Left hindlimb (tissue), 1 donor: Measurements from ENCODE around the gene MYO1C.
"Not testable (repeated sequence)": the region's sequence is repeated elsewhere in the genome, so short reads cannot be mapped to it uniquely, and the experiment has no call there.

Source experiments
- DNase-seq: peaks from one replicate; pipeline ENCODE4 v3.0.0-alpha.2; 2018

Gene MYO1C

DNA sequence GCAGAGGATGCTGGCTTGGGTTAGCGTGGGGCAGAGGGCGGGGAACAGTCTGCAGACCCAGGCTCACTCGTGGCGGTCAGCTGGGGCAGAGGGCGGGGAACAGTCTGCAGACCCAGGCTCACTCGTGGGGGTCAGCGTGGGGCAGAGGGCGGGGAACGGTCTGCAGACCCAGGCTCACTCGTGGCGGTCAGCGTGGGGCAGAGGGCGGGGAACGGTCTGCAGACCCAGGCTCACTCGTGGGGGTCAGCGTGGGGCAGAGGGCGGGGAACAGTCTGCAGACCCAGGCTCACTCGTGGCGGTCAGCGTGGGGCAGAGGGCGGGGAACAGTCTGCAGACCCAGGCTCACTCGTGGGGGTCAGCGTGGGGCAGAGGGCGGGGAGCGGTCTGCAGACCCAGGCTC is 16.2 kb upstream of the MYO1C start:
- DNase-seq = not testable (repeated sequence)

DNA sequence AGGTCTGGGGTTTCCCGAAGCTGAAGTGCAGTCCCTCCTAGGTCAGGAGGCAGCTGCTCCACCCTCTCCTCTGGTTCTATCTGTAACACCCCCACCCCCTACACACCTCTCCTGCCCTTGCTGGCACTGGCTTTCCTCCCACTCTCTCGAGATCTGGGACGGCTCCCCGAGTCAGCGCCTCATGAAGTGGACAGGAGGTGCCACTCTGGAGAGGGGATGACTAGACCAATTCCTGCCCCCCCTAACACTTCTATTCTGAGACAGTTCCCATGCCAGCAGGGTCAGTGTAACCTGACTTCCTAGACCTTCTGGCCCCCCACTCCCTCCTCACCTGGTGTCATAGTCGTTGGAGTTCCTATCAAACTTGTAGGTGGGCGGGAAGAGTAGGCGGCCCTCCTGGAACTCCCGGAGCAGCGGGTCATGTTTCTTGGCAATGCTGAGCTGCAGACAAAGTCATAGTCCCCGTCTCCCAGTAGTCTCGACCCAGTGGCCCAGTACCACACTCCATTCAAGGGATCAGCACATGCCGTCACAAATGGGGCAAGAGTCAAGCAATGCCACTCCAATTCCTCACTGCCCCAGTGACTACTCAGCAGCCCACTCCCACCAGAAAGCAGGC is 14.3 kb upstream of the MYO1C start:
- no peak for DNase-seq

DNA sequence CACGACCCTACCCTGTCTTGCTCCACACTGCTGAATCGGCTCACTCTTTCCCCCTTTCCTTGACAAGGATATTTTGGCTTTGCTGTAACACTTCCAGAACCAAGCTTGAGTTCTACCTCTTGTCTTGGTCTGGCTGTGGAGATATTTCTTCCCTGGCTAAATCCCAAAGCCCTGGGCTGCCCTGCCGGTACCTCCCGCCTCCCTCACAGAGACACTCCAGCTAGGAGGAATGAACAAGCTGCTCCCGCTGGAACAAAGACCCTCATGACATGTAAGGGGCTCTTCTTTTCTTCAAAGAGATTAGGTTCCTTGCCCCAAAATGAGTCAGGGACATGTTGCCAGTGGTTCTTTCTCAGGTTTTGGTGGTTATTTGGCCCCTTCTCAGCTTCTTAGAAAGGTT is 13.1 kb upstream of the MYO1C start:
- no peak for DNase-seq

DNA sequence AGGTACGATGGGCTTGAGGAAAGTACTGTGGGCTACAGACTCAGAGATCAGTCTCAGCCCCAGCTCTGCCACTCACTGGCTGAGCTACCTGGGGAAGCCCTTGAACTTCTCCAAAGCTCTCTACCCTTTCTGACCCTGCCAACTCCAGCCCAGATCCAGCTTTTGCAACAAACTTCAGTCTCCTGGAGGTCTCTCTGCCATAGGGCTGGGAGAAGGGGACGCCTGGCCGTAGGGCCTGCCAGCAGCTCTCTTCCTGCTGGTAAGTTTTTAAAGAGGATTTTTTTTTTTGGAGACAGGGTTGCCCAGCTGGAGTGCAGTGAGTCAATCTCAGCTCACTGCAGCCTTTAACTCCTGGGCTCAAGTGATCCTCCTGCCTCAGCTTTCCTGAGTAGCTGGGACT is 12.4 kb upstream of the MYO1C start:
- no peak for DNase-seq

DNA sequence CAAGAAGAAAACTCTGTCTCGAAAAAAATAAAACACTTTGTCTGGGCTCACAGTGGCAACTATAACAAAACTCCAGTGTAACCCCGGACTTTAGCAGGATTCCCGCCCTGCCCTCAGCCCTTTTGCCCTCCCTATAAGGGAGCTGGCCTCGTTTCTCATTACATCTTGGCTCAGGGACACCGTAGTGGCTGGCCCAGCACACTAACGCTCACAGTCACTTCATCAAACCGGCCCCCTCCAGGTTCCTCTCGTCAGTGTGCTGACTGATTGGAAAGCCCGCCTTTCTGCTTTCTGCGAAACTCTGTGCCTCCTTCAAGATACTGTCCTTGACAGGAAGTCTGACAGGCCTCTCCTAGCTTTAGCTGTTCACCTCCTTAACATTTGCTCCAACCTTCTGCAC is 11.2 kb upstream of the MYO1C start:
- no peak for DNase-seq

DNA sequence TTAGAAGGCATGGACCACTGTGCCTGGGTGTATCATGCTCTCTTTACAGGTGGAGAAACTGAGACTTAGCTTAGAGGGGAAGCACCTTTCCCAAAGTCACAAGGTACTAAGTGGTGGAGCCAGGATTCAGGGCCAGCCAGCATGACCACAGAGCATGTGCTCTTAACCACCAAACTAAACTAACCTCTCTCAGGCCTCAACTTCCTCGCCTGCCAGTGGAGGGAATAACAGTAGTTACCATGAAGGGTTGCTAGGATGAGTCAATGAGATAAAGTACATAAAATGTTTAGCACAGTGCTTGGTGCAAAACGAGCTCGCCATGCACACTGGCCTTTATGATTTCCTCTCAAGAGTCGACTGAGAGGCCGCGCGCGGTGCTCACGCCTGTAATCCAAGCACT is 6.4 kb upstream of the MYO1C start:
- DNase-seq = no peak

DNA sequence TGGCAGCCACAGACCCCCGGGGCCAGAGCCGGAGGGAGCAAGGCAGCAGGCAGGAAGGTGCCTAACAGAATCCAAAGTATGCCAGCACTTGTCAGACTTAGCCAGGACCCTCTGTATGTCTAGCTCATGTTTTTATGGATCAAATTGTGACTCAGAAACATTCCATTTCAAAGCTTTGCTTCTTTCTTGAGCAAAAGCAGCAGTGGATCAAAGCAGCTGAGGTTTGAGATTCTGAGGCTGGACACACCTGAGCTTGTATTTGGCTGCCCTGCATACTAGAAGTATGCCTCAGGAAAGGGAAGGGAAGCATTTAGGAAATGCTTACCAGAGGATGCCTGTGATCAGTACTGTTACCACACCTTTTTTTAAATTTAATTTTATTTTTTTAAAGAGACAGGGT is 5.7 kb upstream of the MYO1C start:
- DNase-seq = no peak

DNA sequence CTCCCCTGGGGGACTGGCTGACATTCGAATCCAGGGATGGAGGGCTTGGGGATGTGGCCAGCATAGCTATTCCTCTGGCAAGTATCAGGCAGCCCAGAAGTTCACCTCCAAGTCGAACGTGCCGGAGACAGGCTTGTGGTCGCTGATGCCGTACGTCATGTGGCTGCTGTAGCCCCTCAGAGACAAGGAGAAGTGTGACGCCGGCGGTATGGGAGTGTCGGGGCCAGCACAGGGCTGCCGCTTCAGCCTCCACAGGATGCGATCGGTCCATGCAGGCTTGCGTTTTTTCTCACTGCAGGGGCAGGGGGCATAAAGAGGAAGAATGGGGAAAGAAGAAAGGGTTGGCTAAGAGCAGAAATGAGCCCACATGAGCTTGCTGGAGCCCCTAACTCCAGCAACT is 5.3 kb upstream of the MYO1C start:
- no peak for DNase-seq

DNA sequence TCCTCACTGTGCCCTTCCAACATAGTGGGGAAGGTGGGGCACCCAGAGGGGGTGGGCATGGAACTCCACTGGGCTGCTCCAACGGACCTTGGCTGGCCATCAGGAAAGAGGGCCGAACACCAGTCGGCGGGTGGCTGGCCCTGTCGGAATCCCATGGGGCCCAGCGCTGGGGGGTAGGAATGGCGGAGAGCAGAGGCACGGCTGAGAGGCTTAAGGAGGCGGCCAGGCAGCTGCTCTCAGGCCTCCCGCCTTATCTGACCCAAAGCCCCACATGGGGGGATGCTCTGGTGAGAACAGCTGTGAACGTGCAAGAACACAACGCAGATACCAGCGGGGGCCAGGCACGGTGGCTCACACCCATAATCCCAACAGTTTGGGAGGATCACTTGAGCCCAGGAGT is 4.4 kb upstream of the MYO1C start:
- no peak for DNase-seq

DNA sequence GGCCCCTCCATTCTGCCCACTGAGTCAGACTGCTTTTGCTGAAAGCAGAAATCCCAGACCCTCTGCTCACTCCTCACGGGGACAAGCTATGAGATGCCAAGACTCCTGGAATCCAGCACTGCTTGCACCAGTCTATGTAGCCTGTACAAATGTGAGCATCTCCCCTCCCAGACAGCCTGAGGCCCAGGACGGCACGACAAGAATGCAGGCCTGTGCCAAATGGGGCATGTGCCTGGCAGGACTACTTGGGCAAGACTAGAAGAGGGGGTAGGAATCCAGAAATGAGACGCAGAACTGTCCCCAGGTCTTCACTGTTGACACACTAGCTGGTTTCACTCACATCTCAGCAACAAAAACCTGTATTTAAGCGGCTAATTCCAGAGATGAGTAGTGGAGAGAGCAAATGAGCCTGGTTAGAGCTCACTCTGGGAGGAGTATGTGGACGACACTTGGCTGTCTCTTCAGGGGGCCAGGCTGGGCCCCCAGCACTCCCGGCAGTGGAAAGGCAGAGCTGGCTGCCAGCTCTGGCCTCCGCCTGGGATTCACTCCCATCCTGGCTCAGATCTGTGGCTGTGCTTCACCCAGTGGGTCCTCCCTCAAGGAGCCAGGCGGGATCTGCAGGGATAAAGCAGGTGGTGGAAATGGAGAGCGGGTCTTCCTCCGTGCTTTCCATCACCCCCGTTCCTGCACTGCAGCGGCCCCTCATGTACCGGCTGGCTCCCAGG is 2.9 kb upstream of the MYO1C start:
- DNase-seq = peak; percentile 79

DNA sequence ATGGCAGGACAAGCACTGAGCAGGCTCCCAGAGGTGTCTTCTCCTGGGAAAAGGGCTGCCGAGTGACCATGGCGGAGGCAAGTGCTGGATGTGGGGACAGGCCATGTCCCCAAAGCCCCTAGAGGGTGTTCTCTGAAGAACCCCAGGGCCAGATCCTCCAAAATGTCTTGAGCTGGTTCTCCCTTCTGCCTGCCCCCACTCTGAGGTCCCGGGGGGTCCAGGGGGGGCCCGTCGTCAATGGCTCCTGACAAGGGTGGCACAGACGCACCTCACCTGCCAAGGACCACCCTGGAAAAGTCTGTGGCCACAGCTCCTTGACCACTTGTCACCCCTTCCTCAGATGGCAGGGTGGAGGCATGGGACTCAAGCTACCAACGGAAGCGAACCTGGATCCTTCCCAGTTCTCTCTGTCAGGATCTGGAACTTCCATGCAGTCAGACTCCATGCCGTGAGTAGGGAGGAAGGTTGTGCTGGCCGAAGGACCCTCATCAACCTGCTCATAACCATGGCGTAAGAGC is 2.3 kb upstream of the MYO1C start:
- DNase-seq = no peak

DNA sequence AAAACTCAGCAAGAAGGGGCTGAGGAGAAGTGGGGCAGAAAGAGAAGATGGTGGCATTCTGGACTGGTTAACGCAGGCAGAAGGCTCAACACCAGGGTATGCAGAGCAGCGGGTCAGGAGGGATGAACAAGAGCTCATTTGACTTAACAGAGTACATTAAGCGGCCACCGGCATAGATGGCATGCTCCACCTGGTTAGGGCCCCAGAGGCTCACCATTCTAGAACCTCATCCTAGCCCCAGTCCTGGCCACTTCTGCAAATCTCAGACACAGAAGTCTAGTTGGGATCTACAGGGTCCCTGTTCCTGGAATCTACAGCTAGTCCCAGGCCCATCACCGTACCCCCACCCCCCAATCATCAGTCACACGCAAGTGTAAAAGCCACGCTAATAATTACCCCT is 1.7 kb upstream of the MYO1C start:
- DNase-seq = no peak

DNA sequence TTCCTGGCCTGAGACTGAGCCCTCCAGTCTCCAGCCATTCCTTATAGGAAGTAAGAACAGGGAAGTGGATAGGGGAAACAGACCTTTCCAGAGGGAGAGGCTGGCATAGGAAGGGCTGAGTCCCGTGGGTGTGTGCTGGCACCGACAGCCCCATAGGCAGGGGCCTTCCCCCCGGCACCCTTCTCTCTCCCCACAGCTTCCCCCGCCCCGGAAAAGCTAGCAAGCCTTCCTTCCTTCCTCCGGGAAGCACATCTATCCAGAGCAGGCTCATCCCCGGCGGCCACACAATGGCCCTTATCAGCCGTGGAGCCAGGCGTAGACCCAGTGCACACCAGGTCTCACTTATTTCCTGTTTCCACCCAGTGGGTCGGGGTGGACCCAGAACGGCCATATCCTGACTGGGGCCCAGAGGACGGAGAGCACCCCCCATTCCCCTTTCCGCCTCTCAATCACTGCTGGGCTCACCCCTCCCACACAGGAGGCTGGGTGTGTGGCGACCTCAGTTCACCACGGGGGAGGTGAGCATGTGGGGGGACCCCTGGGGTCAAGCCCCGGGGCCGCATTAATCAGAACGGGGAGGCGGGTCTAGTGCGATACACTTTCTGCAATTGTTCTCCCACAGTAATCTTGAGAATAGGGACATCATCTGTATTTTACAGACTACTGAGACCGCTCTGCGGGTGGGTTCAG is 950 bp upstream of the MYO1C start:
- no peak for DNase-seq

DNA sequence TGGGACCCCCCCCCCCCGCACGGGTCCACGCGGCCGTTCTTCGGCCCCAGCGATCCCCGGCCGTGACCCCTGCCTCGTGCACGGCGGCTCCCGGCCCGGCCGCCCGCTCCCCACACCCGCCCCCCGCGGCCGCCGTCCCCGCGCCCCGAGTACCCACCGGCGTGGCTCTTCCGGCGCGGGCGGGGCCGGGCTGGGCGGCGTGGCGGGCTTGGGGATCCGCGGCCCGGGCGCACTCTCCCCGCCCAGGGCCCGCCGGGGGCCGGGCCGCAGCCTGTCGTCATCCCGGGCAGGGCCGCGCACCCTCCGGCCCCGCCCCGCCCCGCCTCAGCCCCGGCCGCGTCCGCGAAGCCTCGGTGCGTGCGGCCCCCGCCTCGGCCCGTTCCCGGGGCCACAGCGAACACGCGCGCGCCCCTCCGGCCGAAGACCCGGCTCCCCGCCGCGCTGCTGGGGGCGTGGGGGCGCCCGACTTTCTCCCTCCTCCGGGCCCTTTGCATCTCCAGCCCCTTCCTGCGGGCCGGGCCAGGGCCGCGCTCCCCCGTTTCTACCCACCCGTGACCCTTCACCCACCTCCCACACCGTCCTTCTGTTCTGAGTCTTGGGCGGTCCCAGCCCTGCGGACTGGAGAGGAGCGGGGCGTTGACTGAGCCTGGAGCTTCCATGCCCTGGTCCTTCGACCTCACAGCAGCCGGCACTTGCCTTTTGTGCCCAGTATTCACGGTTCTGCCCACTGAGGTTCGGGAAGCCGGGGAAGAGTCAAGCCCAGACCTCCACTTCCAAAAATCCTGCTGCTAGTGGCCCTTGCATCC is 840 bp downstream of the MYO1C start:
- DNase-seq = peak; percentile 75

DNA sequence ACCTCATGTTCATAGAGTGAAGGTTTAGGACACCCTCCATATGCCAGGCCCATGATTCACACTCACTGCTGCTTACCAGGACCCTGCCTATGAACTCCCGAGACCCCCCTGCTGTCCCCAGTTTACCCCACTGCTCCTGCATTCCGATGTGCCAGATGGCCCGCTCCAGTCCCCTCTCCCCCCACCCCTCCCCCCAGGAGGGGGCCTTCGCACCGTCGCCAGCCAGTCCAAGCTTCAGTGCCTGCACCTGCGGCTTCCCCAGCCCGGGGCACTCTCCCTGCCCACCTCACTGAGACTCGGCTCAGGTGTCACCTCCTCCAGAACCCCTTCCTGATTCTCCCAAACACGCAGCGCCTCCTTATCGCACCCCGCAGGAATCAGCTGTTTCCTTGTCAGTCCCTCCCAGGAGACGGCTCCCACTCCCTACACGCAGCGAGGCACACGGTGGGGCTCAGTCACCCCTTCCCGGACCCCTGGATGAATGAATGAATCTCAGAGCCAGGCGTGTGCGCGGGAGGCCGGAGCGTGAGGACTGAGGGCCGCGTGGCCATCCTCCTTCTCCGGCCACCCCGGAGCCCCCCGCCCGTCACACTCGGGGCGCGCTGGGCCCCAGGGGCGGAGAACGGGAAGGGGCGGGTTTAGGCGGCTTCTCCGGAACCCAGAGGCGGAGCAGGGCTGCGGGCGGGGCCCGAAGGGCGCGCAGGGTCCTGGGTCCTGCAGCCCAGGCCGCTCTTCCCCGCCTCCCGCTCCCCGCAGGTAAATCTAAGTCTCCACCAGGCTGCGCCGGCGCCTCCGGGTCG is 1.6 kb downstream of the MYO1C start:
- peak; percentile 77 for DNase-seq

DNA sequence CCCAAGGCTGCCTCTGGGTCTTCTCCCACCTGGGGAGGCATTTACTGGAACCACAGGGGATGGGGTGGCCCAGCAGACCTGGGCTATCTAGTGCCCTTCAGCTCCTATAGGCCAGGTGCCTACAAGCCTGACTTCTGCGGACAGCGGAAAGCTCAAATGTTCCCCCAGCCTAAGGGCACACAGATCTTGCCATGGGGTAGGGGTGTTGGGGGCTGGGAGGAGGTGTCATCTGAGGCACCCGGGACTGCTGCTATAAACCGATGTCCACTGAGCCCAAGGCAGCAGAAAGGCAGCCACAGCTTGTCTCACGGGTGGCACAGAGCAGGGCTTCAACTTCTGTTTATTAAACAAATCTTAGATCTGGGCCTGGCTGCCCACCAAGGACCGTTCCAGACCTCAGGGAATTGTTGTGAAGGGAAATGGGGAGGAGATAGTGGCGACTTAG is 3.6 kb downstream of the MYO1C start:
- DNase-seq = no peak

DNA sequence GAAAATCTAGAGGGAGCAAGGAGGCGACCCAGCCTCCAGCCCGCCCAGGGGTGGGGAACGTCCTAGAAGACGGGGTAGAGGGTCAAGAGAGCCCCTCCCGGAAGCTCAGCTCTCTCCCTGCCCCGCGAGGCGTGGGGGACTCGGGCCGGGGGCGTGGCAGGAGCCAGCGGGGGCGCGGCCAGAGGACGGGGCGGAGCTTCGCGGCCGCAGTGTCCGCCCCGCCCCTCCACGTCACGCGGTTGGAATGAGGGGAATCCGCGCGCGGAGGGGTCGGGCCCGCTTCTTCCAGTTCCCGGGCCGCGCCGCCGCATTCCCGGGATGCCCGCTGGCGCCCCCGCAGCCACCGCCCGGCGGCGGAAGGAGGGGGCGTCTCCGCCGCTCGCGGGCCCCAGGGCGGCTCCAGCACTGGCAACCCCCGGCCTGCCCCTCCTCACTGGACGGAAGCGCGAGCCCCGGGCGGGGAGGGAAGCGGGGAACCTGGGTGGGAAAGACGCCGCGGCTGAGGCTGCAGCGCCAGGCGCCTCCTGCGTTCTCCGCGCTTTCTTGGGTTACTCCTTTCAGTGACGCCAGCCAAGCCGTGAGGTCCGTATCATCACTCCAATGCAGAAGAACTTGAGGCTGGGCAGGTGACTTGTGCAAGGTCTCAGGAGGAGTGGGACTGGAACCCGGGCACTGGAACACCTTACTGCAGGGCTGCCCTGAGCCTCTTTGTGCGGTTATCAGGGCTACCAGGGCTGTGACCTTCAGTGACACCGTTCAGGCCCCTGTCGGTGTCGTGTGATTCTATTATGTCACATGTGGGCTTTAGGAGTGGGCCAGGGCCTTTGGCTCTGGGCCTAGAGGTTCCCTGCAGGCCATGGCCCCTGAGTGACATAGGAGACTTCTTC is 4.3 kb downstream of the MYO1C start:
- peak; percentile 91 for DNase-seq

DNA sequence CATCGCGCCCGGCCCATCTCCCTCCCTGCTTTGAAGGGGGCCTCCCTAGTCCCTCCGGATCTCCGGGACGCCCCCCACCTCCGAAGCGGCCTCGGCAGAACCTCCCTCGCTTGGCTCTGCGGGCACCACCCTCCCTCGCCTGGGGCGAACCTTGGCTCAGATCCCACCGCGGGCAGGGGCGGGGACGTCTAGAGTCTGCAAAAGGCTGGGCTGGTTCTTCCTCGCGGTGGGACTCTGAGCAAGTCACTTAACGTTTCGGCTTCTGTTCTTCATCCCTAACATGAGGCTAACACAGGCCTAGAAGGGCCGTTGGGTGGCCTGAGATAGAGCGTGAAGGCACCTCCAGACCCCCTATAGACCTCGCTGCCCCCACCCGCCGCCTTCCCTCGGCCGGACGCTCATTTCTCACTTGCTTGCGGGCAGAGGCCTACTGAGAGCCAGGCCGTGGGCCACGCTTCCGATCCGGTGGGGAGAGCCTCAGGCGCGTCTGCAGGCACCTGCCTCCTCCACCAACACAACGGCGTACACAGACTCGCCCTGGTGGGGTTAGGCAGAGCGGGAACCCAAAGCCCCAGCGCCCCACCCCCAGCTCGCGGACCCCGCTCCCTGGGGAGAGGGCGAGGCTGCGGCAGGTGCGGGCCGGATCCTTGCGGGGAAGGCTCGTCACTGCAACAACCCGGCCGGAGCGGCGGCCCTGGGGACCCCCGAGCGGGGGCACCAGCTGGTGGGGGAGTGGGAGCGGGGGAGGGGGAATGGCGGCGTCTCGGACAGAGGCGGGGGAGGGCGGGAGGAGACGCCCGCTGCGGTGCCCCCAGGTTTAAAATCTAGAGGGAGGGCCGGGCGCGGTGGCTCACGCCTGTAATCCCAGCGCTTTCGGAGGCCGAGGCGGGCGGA is 5.4 kb downstream of the MYO1C start:
- DNase-seq = peak; percentile 87

DNA sequence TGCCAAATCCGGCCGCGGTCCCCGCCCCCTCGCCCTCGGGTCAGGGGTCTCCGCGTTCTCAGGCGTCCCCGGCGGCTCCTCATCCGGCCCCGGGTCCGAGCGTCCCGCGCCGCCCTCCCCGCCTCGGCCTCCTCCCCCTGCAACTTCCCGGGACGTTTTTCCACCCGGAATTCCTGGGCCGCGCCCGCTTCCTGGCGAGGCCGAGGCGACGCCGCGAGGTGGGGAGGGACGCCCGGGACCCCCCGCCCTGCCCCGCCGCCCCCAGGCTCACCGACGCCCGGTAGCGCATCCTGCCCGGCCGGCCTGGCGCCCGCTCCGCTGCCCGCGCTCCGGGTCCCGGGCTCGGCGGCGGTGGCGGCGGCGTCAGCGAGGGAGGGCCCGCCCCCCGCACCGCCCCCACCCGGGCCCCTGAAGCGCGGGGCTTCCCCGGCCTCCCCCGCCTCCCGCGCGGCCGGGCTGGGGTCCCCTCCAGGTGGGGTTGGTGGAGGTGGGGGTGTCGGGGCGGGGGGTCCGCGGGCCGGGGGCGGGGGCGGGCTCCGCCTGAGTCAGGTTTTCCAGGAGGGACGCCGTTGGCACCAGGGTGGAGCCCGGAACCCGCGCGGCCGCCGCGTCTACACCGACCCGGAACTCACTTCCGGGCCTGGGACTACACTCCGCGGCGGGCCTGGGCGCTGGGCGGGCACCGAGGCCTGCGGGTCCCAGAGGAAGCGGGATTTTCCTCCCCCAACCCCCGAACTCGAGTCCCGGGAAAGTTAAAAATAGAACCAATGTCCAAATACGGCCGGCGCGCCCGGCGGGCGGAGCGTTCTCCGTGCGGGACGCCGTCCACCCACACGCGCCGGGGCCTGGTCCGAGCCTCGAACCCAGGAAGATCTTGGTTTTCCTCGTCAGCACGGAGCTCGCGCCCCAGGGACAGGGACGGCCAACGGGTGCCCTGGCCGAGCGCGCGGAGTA is 6.8 kb downstream of the MYO1C start:
- DNase-seq = peak; percentile 81
